GM13977 (cell line): ENCODE data around the gene WDR46.
"Not testable (repeated sequence)": the region's sequence is repeated elsewhere in the genome, so short reads cannot be mapped to it uniquely, and the experiment has no call there.

Experiments used
- DNase-seq: peaks from one replicate; pipeline ENCODE4 v3.0.0; 2012; ENCODE audit warnings: low spot score
- CTCF ChIP-seq: IDR thresholded peaks from 2 replicates; pipeline ENCODE4 v1.5.1; 2012; ENCODE audit warnings: mild to moderate bottlenecking, control low read depth; ENCODE audit not compliant: insufficient read depth; ENCODE audit errors: extremely low read depth, missing control alignments
- in situ Hi-C: fragments of 300-500 bp; cut with MboI; formaldehyde crosslinking; loops from one replicate; pipeline ENCODE4 v1.12.0; 2022; ENCODE audit warnings: low sequenced_read_pairs, low pct_unique_long_range_greater_than_20kb, mixed read lengths, inconsistent platforms; ENCODE audit not compliant: unreplicated experiment

The WDR46 gene

GRCh38 chr6:33288141-33288920, 708 bp downstream of the WDR46 start:
- in situ Hi-C loops = no loop called here
- TF ChIP-seq CTCF = no peak
- DNase-seq = no peak

- TF ChIP-seq CTCF = no peak
- in situ Hi-C loops = no loop called here
- DNase-seq = no peak
These were observed 1.8 kb downstream of the WDR46 start for GRCh38 chr6:33286946-33287914.

- DNase-seq, in situ Hi-C loops: not testable (repeated sequence)
These were observed 3.8 kb downstream of the WDR46 start for GRCh38 chr6:33285214-33285613.

- in situ Hi-C loops = no loop called here
- no peak for TF ChIP-seq CTCF
- no peak for DNase-seq
These were observed 8.5 kb downstream of the WDR46 start for GRCh38 chr6:33280539-33280938.

- in situ Hi-C loops = no loop called here
- TF ChIP-seq CTCF = peak; percentile 42
- no peak for DNase-seq
These were observed 9.0 kb downstream of the WDR46 start for GRCh38 chr6:33279971-33280511.

GRCh38 chr6:33279257-33279695, 9.8 kb downstream of the WDR46 start:
- DNase-seq = no peak

More at GRCh38 chr6:33279257-33279695, 9.8 kb downstream of the WDR46 start:
- in situ Hi-C loops = no loop called here
- no peak for TF ChIP-seq CTCF
